HG03280 (cell line): Measurements from ENCODE around the gene ITLN2.
"Not testable (repeated sequence)": the region's sequence is repeated elsewhere in the genome, so short reads cannot be mapped to it uniquely, and the experiment has no call there.

Experiments used
- ATAC-seq: cut with Tn5 transposase; IDR thresholded peaks from one replicate; pipeline ENCODE4 v1.9.1; 2021; ENCODE audit warnings: mild to moderate bottlenecking, moderate library complexity; ENCODE audit not compliant: unreplicated experiment

ITLN2 gene

GRCh38 chr1:160954158-160955104 is at the start of gene ITLN2:
ITLN2 (minus strand) TSS chr1:160954809; CDS start chr1:160954741, 68 bp downstream.
- peak; percentile 65 for ATAC-seq

DNA sequence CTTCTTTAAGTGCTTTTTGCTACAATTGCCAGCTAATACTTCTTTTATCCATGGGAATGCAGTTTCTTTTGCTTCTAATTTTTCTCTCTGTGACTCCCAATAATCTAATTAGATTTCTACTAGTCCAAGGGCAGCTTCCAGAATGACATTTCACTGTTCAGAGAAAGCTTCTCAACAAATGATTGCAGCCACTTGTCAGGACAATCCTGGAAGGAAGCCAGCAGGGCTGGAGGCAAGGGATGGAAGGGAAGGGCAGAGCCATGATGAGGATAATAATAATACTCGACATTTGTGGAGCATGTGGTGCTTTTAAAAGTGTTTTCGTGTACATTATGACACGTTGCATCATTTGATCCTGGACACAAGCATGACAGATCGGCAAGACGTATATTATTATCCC is 46.9 kb upstream of the ITLN2 start:
- no peak for ATAC-seq

- no peak for ATAC-seq
These were observed 46.3 kb upstream of the ITLN2 start for GRCh38 chr1:161000736-161001480.

- ATAC-seq = no peak
These were observed 44.8 kb upstream of the ITLN2 start for GRCh38 chr1:160999376-160999775.

DNA sequence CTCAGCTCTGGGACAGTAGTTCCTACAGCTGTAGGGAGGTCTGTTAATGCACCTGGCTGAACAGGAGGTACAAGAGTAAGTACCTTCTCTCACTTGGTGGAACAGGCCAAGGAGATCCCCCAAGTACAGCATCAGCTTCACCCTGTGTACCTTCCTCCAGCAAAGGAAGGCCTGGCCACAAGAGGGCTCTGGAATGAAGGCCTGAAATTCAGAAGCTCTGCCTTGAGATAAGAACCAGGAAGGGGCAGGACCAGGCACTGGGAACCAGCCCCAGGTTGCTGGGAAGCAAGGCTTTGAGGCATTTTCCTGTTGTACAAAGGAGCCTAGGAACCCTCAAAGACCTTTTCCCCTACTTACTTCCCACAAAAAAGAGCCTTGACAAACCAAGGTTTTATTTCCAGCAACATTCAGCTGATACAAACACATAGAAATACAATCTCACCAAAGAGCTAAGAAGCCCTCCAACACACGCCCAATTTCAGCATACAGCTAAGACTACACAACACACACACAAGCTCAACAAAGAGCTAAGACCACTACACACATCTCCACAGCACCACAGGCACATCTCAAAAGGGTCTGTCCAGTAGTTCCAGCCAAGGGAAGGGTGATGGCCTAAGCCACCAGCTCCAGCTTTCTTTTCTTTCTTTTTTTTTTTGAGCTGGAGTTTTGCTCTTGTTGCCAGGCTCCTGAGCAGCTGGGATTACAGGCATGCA is 42.9 kb upstream of the ITLN2 start:
- ATAC-seq = no peak

DNA sequence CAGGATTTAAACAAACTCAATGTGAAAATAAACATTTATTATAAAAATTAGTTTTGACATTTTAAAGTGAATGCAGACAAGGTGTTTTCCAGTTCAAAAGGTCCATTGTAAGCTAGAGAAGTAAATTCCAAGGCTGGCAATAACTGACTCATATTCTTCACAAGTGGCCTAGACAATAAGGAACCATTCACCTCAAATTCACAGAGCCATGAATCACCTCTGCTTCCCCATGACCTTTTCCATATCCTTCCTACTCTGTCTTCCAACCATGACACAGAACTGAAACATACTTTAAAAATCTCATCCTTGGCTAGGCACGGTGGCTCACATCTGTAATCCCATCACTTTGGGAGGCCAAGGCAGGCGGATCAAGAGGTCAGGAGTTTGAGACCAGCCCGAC is 41.6 kb upstream of the ITLN2 start:
- ATAC-seq = no peak

GRCh38 chr1:160993544-160994193 is 39.1 kb upstream of the ITLN2 start:
- no peak for ATAC-seq

- not testable (repeated sequence) for ATAC-seq
These were observed 37.4 kb upstream of the ITLN2 start for GRCh38 chr1:160992036-160992435.

DNA sequence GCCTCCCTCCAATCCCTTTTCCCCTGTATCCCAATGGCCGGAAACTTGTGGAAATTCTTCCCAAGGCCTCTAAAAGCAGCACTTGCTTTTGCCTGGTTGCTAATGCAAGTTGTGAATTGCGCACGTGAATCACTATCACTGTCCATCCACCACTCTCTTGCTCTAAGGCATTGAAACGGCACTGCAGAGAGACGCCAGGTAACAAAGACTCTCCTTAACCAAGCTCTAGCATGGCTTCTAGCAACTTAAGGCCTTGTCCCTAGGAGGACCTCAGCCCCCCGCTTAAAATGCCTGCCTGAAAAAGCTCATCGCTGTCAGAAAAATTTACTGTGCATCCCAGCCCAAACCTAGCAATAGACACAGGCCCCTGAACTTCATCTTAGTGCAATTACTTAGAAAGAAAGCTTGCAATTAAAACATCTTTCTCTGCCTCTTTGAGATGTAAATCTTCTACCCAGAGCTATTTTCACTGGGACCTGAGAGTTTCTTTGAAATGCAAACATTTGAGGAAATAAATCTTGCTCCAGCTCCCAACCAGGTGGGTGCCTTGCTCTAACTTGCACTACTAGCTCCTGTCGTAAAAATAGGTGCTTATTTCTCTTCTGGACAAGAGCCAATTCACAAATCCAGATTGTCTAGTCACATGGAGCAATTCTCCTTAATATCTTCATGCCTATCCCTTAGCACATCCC is 32.9 kb upstream of the ITLN2 start:
- no peak for ATAC-seq

- ATAC-seq = no peak
These were observed 31.1 kb upstream of the ITLN2 start for GRCh38 chr1:160985723-160986122.

- no peak for ATAC-seq
These were observed 27.2 kb upstream of the ITLN2 start for GRCh38 chr1:160981584-160982411.

GRCh38 chr1:160979286-160979685 is 24.7 kb upstream of the ITLN2 start:
- ATAC-seq = no peak

DNA sequence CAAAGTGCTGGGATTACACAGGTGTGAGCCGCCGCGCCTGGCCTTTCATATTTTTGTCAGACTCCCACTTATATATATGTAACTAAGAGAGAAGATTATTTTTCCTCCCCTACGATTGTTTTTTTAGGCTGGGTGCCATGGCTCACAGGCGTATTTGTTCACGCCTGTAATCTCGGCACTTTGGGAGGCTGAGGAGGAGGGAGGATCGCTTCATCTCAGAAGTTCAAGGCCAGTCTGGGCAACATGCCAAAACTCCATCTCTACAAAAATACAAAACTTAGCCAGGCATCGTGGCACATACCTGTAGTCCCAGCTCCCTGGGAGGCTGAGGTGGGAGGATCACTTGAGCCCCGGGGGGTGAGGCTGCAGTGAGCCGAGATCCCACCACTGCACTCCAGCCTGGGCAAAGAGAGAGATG is 23.9 kb upstream of the ITLN2 start:
- ATAC-seq = no peak

DNA sequence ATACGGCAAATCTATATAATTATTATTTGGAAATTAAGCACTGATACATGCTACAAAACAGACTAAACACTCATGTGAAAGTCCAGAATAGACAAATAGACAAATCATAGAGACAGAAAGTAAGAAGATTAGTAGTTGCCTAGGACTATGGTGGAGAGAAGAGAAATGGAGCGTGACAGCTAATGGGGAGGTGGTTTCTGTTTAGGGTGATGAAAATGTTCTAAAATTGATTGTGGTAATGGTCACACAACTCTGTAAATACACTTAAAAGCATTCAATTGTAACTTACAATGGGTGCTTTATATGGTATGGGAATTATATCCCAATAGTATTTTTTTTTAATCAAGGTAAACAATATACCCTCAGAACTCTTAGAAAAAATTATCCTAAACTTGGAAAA is 20.4 kb upstream of the ITLN2 start:
- ATAC-seq = no peak

GRCh38 chr1:160973491-160973890 is 18.9 kb upstream of the ITLN2 start:
- ATAC-seq = no peak

- no peak for ATAC-seq
These were observed 18.3 kb upstream of the ITLN2 start for GRCh38 chr1:160972939-160973338.

DNA sequence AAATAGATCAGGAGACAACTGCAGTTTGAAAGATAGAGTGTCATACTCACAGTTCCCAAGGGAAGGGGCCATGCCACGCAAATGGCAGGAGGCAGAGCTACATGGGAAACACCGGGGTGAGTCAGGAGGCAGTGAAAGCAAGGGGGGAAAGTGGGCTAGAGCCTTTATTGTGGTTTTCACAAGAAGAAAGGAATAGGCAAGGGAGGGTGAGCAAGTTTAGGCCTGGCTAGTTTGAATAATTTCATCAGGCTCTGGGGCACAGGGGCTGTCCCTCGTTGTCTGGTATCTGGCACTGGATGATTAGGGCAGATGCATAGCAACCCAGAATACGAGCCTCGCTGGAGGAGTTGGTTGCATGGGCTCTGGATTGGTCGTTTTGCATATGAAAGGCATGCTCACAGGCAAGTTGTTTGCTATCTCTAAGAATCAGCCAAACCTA is 17.0 kb upstream of the ITLN2 start:
- ATAC-seq = peak; percentile 55

GRCh38 chr1:160963521-160963920 is 8.9 kb upstream of the ITLN2 start:
- no peak for ATAC-seq

DNA sequence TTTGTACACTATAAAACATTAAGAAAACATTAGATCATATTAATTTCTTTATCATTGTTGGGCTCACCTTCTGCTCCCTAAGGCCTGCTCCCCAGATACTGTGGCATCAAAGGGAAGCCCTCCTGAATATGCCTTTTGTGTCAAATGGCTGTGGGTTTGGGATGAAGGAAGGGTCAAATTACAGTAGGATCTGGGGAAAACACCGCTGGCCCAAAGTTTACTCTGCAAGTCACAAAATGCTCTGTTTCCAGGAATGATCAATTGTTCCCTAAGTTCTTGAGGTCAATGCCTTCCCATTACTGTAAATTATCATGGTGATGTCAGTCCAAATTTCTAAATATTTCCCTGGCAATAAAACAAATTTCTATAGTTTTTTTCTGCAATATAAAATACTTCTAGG is 6.8 kb upstream of the ITLN2 start:
- ATAC-seq = no peak
